Transverse colon (tissue), 4 donors: ENCODE measurements around the gene GRHL1. TPM values are rescaled to one million over a fixed set of nuclear protein-coding genes. Genes with fewer than 3 reads are reported as not detected.

Experiments used
- DNase-seq: peaks from one replicate; pipeline ENCODE4 v3.0.0-alpha.2; 2019
- H3K27ac ChIP-seq, 4 donors: fragments of 200-600 bp; sonication (generic); 2 replicates each; pipeline ENCODE4 v1.5.1; 2016 to 2018; ENCODE audit warnings: inconsistent platforms in 4 of 4
- H3K27me3 ChIP-seq: fragments of 200-600 bp; sonication (generic); 2 replicates; pipeline ENCODE4 v1.5.1; 2017; ENCODE audit warnings: inconsistent platforms
- H3K36me3 ChIP-seq, 4 donors: fragments of 200-600 bp; sonication (generic); 2 replicates each; pipeline ENCODE4 v1.5.1; 2017 to 2019; ENCODE audit warnings: inconsistent platforms in 4 of 4
- H3K4me1 ChIP-seq, 4 donors: fragments of 200-600 bp; sonication (generic); 2 replicates each; pipeline ENCODE4 v1.5.1; 2017 to 2020; ENCODE audit warnings: inconsistent platforms in 4 of 4
- H3K4me3 ChIP-seq, 4 donors: fragments of 200-600 bp; sonication (generic); 1 replicate in 1 of 4; 2 replicates in 3 of 4; pipeline versions ENCODE4 v1.5.1 to v1.6.1; 2017 to 2019; ENCODE audit warnings: inconsistent platforms in 4 of 4
- H3K9me3 ChIP-seq, 2 donors: fragments of 200-600 bp; sonication (generic); 2 replicates each; pipeline ENCODE4 v1.5.1; 2017 to 2019; ENCODE audit warnings: inconsistent platforms in 2 of 2
- CTCF ChIP-seq, 5 experiments: fragments of 200-600 bp in 3 of 5; fragments of 450-650 bp in 2 of 5; sonication (generic) in 3 of 5; IDR thresholded peaks; 1 replicate in 2 of 5; 2 replicates in 3 of 5; pipeline ENCODE4 v1.5.1; 2016 to 2017; ENCODE audit warnings: antibody characterized with exemption in 5 of 5, inconsistent platforms in 3 of 5, mild to moderate bottlenecking in 2 of 5, moderate library complexity in 1 of 5
- EP300 ChIP-seq: sonication (generic); formaldehyde crosslinking; IDR thresholded peaks from one replicate; pipeline ENCODE4 v1.6.1; 2017; ENCODE audit warnings: antibody characterized with exemption, low read depth
- POLR2A ChIP-seq: fragments of 450-650 bp; IDR thresholded peaks from one replicate; pipeline ENCODE4 v1.6.1; 2016; ENCODE audit warnings: antibody characterized with exemption, mild to moderate bottlenecking, moderate library complexity
- POLR2AphosphoS5 ChIP-seq, 3 donors: sonication (generic); formaldehyde crosslinking; IDR thresholded peaks; one replicate each; pipeline ENCODE4 v1.6.1; 2016; ENCODE audit warnings: antibody characterized with exemption in 3 of 3
- WGBS, 2 donors: methylation state at CpG; one replicate each; pipeline ENCODE4 v1.1.5; 2018; ENCODE audit warnings: low coverage in 1 of 2; 5-methylcytosine and 5-hydroxymethylcytosine counted together
- in situ Hi-C, 4 donors: fragments of 200-750 bp; cut with MboI; loops; one replicate each; pipeline versions ENCODE4 v1.15.0 to v1.15.1; 2017; ENCODE audit warnings: low sequenced_read_pairs in 3 of 4, low pct_ligation_motif_present in 1 of 4, low pct_unique_long_range_greater_than_20kb in 1 of 4
- intact Hi-C: fragments of 100-400 bp; cut with DNase I; formaldehyde crosslinking; loops from one replicate; pipeline ENCODE4 v1.15.1; 2023; ENCODE audit warnings: low total_unique reads
- total RNA-seq, 4 donors: library from RNA; depleted of rRNA; stranded (reverse); fragments of >200 nt; gene quantifications; one replicate each; pipeline ENCODE4 v1.1.0, GENCODE V29; 2016

GRHL1 gene
- total RNA-seq, 4 donors from 2014 or later = 0.55 to 24.7 (median 1.3) TPM; not detected in 1

- Histone ChIP-seq H3K9me3 (no peaks in the 10 kb centered on the region), H3K4me1 (no peaks in the 10 kb centered on the region), H3K36me3 (no peaks in the 10 kb centered on the region), H3K4me3 (no peak overlapping the region), H3K27me3 (no peaks in the 10 kb centered on the region), H3K27ac (no peak overlapping the region)
- DNase-seq = no peak
- TF ChIP-seq EP300 (no peak), CTCF (IDR thresholded peaks at IDR 0.05) (no peak), POLR2A (no peak), POLR2AphosphoS5 (IDR thresholded peaks at IDR 0.05) (no peak)
- intact Hi-C loops (no loop called here), in situ Hi-C loops (no loop called here)
- 93 to 94% methylated on average over 6 to 7 of the region's 7 CpGs for WGBS, 2 donors
Observed at GRCh38 chr2:9964334-9964980, 13.0 kb downstream of the GRHL1 start.

GRCh38 chr2:9965119-9965822 lies 13.8 kb downstream of the GRHL1 start:
- Histone ChIP-seq H3K27ac (no peak overlapping the region), H3K9me3 (no peaks in the 10 kb centered on the region), H3K27me3 (no peaks in the 10 kb centered on the region), H3K36me3 (no peaks in the 10 kb centered on the region), H3K4me3 (no peak overlapping the region), H3K4me1 (no peaks in the 10 kb centered on the region)
- no peak for DNase-seq
- WGBS, 2 donors = 86 to 92% methylated on average over 6 to 8 of the region's 8 CpGs
- in situ Hi-C loops = no loop called here
- TF ChIP-seq POLR2AphosphoS5 (IDR thresholded peaks at IDR 0.05) = no peak
- TF ChIP-seq POLR2A = no peak
- intact Hi-C loops = no loop called here

- in situ Hi-C loops = no loop called here
Observed at GRCh38 chr2:9966491-9967022, 15.1 kb downstream of the GRHL1 start.

GRCh38 chr2:9967053-9967775 lies 15.7 kb downstream of the GRHL1 start:
- Histone ChIP-seq H3K4me1 (peaks cover 0 to under 1% (median 0%) of the 10 kb centered on the region in 4 donors), H3K9me3 (no peaks in the 10 kb centered on the region), H3K36me3 (no peaks in the 10 kb centered on the region), H3K27me3 (no peaks in the 10 kb centered on the region), H3K4me3 (no peak overlapping the region), H3K27ac (no peak overlapping the region)
- intact Hi-C loops = no loop called here
- in situ Hi-C loops = no loop called here
- DNase-seq = no peak
- 91% methylated on average over 1 to 11 of the region's 11 CpGs for WGBS, 2 donors
- TF ChIP-seq POLR2A = no peak
- TF ChIP-seq EP300 = no peak
- TF ChIP-seq POLR2AphosphoS5 (IDR thresholded peaks at IDR 0.05) = no peak
- no peak for TF ChIP-seq CTCF (IDR thresholded peaks at IDR 0.05)

More at GRCh38 chr2:9966491-9967022, 15.1 kb downstream of the GRHL1 start:
- H3K4me1 ChIP-seq = no peaks in the 10 kb centered on the region
- H3K36me3 ChIP-seq = no peaks in the 10 kb centered on the region
- H3K9me3 ChIP-seq = no peaks in the 10 kb centered on the region
- no peak overlapping the region for H3K27ac ChIP-seq
- 71 to 72% methylated on average over 2 to 3 of the region's 3 CpGs for WGBS, 2 donors
- TF ChIP-seq CTCF (IDR thresholded peaks at IDR 0.05) (no peak), POLR2A (no peak), EP300 (no peak), POLR2AphosphoS5 (IDR thresholded peaks at IDR 0.05) (no peak)
- H3K4me3 ChIP-seq = no peak overlapping the region
- intact Hi-C loops = no loop called here
- no peaks in the 10 kb centered on the region for H3K27me3 ChIP-seq
- DNase-seq = no peak
